SK-N-SH (cell line): ENCODE results near the gene NCS1. TPM values are rescaled to one million over a fixed set of nuclear protein-coding genes. Genes with fewer than 3 reads are reported as not detected.
A peak's percentile ranks its signal among the peaks of the same experiment; 100 is the strongest.

Experiments
- CTCF ChIA-PET: fragments of 300-600, 350-600 bp; formaldehyde crosslinking; extraction: SDS; loops from one replicate; lab custom pipeline; 2021; lab: Yijun Ruan, JAX
- POLR2A ChIA-PET: fragments of 350-600 bp; sonication (Branson Sonifier 250); formaldehyde crosslinking; extraction: SDS; loops from one replicate; lab custom pipeline; 2020; ENCODE audit warnings: antibody characterized with exemption, inconsistent platforms; lab: Yijun Ruan, JAX
- DNase-seq: peaks from one replicate; pipeline ENCODE4 v3.0.0; 2012
- H2AFZ ChIP-seq: fragments of 200-600 bp; sonication (generic); 2 replicates; pipeline ENCODE4 v1.8.1; 2016; ENCODE audit warnings: antibody characterized with exemption, mild to moderate bottlenecking, low read depth
- H3F3A ChIP-seq: fragments of 200-600 bp; sonication (generic); replicated peaks from 2 replicates; pipeline ENCODE3; 2016; ENCODE audit warnings: antibody characterized with exemption, mild to moderate bottlenecking; ENCODE audit not compliant: insufficient read depth
- H3K27ac ChIP-seq, 2 experiments: fragments of 200-500 bp in 1 of 2; fragments of 200-600 bp in 1 of 2; sonication (Bioruptor generic) in 1 of 2; sonication (generic), shearing (Covaris generic) in 1 of 2; 2 replicates each; pipeline versions ENCODE4 v1.5.1 to v1.6.1; 2014 to 2016; ENCODE audit warnings: low read depth in 2 of 2, inconsistent platforms in 1 of 2, low read length in 1 of 2, mild to moderate bottlenecking in 1 of 2, mixed read lengths in 1 of 2
- H3K27me3 ChIP-seq: fragments of 200-600 bp; sonication (generic), shearing (Covaris generic); 2 replicates; pipeline ENCODE4 v1.6.1; 2016; ENCODE audit warnings: mixed run types; ENCODE audit not compliant: insufficient read depth
- H3K36me3 ChIP-seq, 2 experiments: fragments of 200-500 bp in 1 of 2; fragments of 200-600 bp in 1 of 2; sonication (Bioruptor generic) in 1 of 2; sonication (generic) in 1 of 2; replicated peaks in 1 of 2; 2 replicates each; pipeline versions ENCODE3 to v1.5.1; 2014 to 2016; ENCODE audit warnings: low read length in 1 of 2, mild to moderate bottlenecking in 1 of 2; ENCODE audit not compliant: insufficient read depth in 2 of 2, control insufficient read depth in 1 of 2
- H3K4me1 ChIP-seq, 2 experiments: fragments of 200-500 bp in 1 of 2; fragments of 200-600 bp in 1 of 2; sonication (Bioruptor generic) in 1 of 2; sonication (generic), shearing (Covaris generic) in 1 of 2; 2 replicates each; pipeline versions ENCODE4 v1.5.1 to v1.6.1; 2014 to 2016; ENCODE audit warnings: low read depth in 1 of 2, low read length in 1 of 2, mixed run types in 1 of 2; ENCODE audit not compliant: insufficient read depth in 2 of 2, control insufficient read depth in 1 of 2
- H3K4me2 ChIP-seq: fragments of 200-600 bp; sonication (generic), shearing (Covaris generic); 2 replicates; pipeline ENCODE4 v1.6.1; 2017; ENCODE audit warnings: mixed run types
- H3K4me3 ChIP-seq, 2 experiments: fragments of 200-500 bp in 1 of 2; fragments of 200-600 bp in 1 of 2; sonication (Bioruptor generic) in 1 of 2; sonication (generic), shearing (Covaris generic) in 1 of 2; 2 replicates each; pipeline versions ENCODE4 v1.5.1 to v1.8.1; 2014 to 2016; ENCODE audit warnings: low read depth in 2 of 2, inconsistent platforms in 1 of 2, low read length in 1 of 2, mild to moderate bottlenecking in 1 of 2, mixed read lengths in 1 of 2, moderate library complexity in 1 of 2
- H3K79me2 ChIP-seq: fragments of 200-600 bp; sonication (generic); 2 replicates; pipeline ENCODE4 v1.8.1; 2017; ENCODE audit warnings: mild to moderate bottlenecking; ENCODE audit not compliant: insufficient read depth
- H3K9ac ChIP-seq: fragments of 200-600 bp; sonication (generic); 2 replicates; pipeline ENCODE4 v1.6.1; 2017; ENCODE audit warnings: mixed run types
- H3K9me2 ChIP-seq: fragments of 200-600 bp; sonication (generic); 2 replicates; pipeline ENCODE4 v1.6.1; 2017; ENCODE audit warnings: mixed run types
- H3K9me3 ChIP-seq: fragments of 200-600 bp; sonication (generic); 2 replicates; pipeline ENCODE4 v1.6.1; 2017; ENCODE audit warnings: mixed run types, mild to moderate bottlenecking, moderate library complexity
- H4K20me1 ChIP-seq: fragments of 200-600 bp; sonication (generic); 2 replicates; pipeline ENCODE4 v1.6.1; 2017; ENCODE audit warnings: mild to moderate bottlenecking, mixed run types; ENCODE audit not compliant: insufficient read depth
- EP300 ChIP-seq, 2 experiments: IDR thresholded peaks; 2 replicates each; pipeline versions ENCODE4 v1.4.0 to v1.6.1; 2012; ENCODE audit warnings: borderline replicate concordance in 1 of 2, low read depth in 1 of 2, low read length in 1 of 2
- FOXJ3 ChIP-seq: sonication (generic); formaldehyde crosslinking; IDR thresholded peaks from 2 replicates; pipeline ENCODE4 v1.5.1; 2020; ENCODE audit warnings: mild to moderate bottlenecking, missing genetic modification reagents
- FOXM1 ChIP-seq: IDR thresholded peaks from 2 replicates; pipeline ENCODE4 v1.4.0; 2012; ENCODE audit warnings: low read depth, mild to moderate bottlenecking
- MEF2A ChIP-seq: IDR thresholded peaks from 2 replicates; pipeline ENCODE4 v1.4.0; 2012; ENCODE audit warnings: low read depth, borderline replicate concordance
- MXI1 ChIP-seq: IDR thresholded peaks from 2 replicates; pipeline ENCODE4 v1.6.1; 2012; ENCODE audit warnings: mild to moderate bottlenecking, low read depth, low read length, improper control_type of control experiment
- NFIC ChIP-seq: IDR thresholded peaks from 2 replicates; pipeline ENCODE4 v1.4.0; 2012; ENCODE audit warnings: borderline replicate concordance
- POLR2AphosphoS5 ChIP-seq: IDR thresholded peaks from 2 replicates; pipeline ENCODE4 v1.6.1; 2012; ENCODE audit warnings: low read depth, low read length
- RCOR1 ChIP-seq: fragments of 150-350 bp; IDR thresholded peaks from 2 replicates; pipeline ENCODE4 v1.6.1; 2017; ENCODE audit warnings: antibody characterized with exemption, low read length
- RFX5 ChIP-seq: IDR thresholded peaks from 2 replicates; pipeline ENCODE4 v1.6.1; 2012; ENCODE audit warnings: mild to moderate bottlenecking, improper control_type of control experiment, low read length
- SIN3A ChIP-seq: IDR thresholded peaks from 2 replicates; pipeline ENCODE4 v1.6.1; 2012; ENCODE audit warnings: low read depth, mild to moderate bottlenecking, low read length, moderate library complexity, borderline replicate concordance
- SMC3 ChIP-seq: IDR thresholded peaks from 2 replicates; pipeline ENCODE4 v1.6.1; 2012; ENCODE audit warnings: low read depth, low read length, improper control_type of control experiment
- WGBS: methylation state at CpG from one replicate; pipeline ENCODE4 v1.1.6; 2017; ENCODE audit warnings: low lambda C conversion rate; 5-methylcytosine and 5-hydroxymethylcytosine counted together
- polyA plus RNA-seq, 3 experiments: library from polyadenylated mRNA; depleted of rRNA; stranded (reverse); fragments of >200 nt; gene quantifications; 2 replicates each; pipeline ENCODE4 v1.2.3, GENCODE V29; 2012
- TF ChIP-seq, protein P1 (sequence below): fragments of 150-350 bp; IDR thresholded peaks from 2 replicates; pipeline ENCODE4 v1.6.1; 2017; ENCODE audit warnings: antibody characterized with exemption, low read length, low read depth, borderline replicate concordance

NCS1 gene
- polyA plus RNA-seq, 1 of the 3 experiments (the other 2 are of a cell fraction) = 40.6 TPM

- Histone ChIP-seq H3K9me3 (no peaks in the 10 kb centered on the region), H3K79me2 (peaks cover 74% of the 10 kb centered on the region)
Observed at GRCh38 chr9:130198501-130199179, 26.4 kb downstream of the NCS1 start.

GRCh38 chr9:130199605-130200004 is 27.4 kb downstream of the NCS1 start:
- Histone ChIP-seq H4K20me1 (peaks cover 65% of the 10 kb centered on the region), H3K4me3 (no peak overlapping the region), H3K4me1 (peaks cover 9 to 66% of the 10 kb centered on the region in 2 experiments), H3K4me2 (no peak overlapping the region), H3K9ac (no peak overlapping the region), H3K27ac (no peak overlapping the region), H3K79me2 (peaks cover 64% of the 10 kb centered on the region), H3K9me3 (no peaks in the 10 kb centered on the region), H3K9me2 (no peaks in the 10 kb centered on the region), H3K36me3 (no peaks in the 10 kb centered on the region), H2AFZ (no peak overlapping the region), H3K27me3 (no peaks in the 10 kb centered on the region), H3F3A (peaks cover 4% of the 10 kb centered on the region)
- WGBS = 90% methylated on average over 8 of the region's 8 CpGs
- CTCF ChIA-PET = interaction anchor here (1.6 kb wide), 1 partner anchor 26 kb away, joined by 5 read pairs; no protein-coding TSS in a partner anchor
- POLR2A ChIA-PET = no interaction called here
- DNase-seq = no peak
- no peak for TF ChIP-seq MEF2A
- TF ChIP-seq, protein P1, sequence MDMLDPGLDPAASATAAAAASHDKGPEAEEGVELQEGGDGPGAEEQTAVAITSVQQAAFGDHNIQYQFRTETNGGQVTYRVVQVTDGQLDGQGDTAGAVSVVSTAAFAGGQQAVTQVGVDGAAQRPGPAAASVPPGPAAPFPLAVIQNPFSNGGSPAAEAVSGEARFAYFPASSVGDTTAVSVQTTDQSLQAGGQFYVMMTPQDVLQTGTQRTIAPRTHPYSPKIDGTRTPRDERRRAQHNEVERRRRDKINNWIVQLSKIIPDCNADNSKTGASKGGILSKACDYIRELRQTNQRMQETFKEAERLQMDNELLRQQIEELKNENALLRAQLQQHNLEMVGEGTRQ = no peak
- TF ChIP-seq NFIC = no peak
- no peak for TF ChIP-seq RCOR1
- no peak for TF ChIP-seq MXI1
- no peak for TF ChIP-seq EP300 (IDR thresholded peaks at IDR 0.05; ENCODE audit: borderline replicate concordance in 1 of 2, low read depth in 1 of 2, low read length in 1 of 2)
- TF ChIP-seq FOXJ3 (CRISPR knock-in tag) = no peak
- no peak for TF ChIP-seq FOXM1
- TF ChIP-seq RFX5 = no peak
- no peak for TF ChIP-seq SIN3A
- no peak for TF ChIP-seq POLR2AphosphoS5
- no peak for TF ChIP-seq SMC3

More at GRCh38 chr9:130198501-130199179, 26.4 kb downstream of the NCS1 start:
- WGBS = 97% methylated on average over 12 of the region's 12 CpGs
- Histone ChIP-seq H3K4me2 (no peak overlapping the region), H3K27me3 (no peaks in the 10 kb centered on the region), H3K9ac (no peak overlapping the region), H3K4me1 (peaks cover 19 to 76% of the 10 kb centered on the region in 2 experiments), H3F3A (peaks cover 4% of the 10 kb centered on the region), H3K36me3 (no peaks in the 10 kb centered on the region), H2AFZ (no peak overlapping the region), H3K27ac (0 out of 4 replicates have a peak overlapping the region, but pooled peaks of 1 of the 2 experiments have one; percentile 7), H3K4me3 (no peak overlapping the region), H3K9me2 (no peaks in the 10 kb centered on the region), H4K20me1 (peaks cover 75% of the 10 kb centered on the region)
- CTCF ChIA-PET = interaction anchor here (0.8 to 2.0 kb wide), 6 partner anchors 13 to 42 kb away, joined by 3 to 6 read pairs (median 4); no protein-coding TSS in a partner anchor
- DNase-seq = no peak
- no peak for TF ChIP-seq NFIC
- TF ChIP-seq FOXJ3 (CRISPR knock-in tag) = no peak
- no peak for TF ChIP-seq RCOR1
- TF ChIP-seq MXI1 = no peak
- POLR2A ChIA-PET = interaction anchor here (1.4 kb wide), 1 partner anchor 9 kb away, joined by 3 read pairs; no protein-coding TSS in a partner anchor
